ENCODE results near the gene GSX2. TPM values are rescaled to one million over a fixed set of nuclear protein-coding genes. Genes with fewer than 3 reads are reported as not detected.

GSX2 gene
- total and polyA plus RNA-seq, 2 of the 13 experiments (the other 11 are each of a cell fraction or from before 2014, with no cell fraction given) = not detected

DNA sequence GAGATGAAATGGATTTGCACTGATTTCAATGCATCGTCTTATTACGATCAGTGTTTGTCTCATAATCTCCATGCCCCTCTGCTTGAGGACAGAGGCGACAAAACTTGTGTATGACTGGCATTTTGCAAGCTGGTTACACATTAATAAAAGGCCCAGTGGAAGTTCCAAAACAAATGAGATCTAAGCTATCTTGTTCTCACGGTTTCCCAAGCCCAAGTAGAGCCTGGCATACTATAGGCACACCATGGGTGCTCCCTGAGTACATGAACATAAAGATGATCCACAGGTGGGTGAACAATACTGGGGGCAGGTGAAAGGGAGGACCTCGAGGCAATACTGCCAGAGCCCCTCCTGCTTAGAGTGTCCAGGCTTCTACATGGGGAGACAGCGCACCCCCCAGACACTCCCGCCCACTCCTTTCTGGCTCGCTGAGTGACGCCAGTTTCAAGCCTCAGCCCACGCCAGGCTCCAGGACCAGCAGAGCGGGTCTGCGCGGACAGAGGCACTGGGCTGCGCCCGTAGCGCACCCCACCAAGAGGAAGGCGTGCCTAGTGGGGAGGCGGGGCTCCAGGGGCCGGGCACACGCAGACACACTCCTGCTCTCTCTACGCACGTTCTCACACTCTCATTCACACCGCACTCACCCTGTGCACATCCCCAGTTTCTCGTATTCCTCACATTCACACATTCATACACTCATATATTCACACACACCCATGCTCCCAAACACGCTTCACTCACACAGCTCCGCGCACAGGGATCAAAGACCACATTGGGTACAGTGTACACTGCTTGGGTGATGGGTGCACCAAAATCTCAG, 8.9 kb upstream of the GSX2 start:
- BruUV-seq (replicated peaks) = TSS peak; percentile 80
- DNase-seq (ENCODE audit: low spot score) = peak; percentile 38
- in situ Hi-C loops (cut with HindIII; ENCODE audit: extremely low pct_ligation_motif_present, low pct_unique_long_range_greater_than_20kb) = no loop called here
- Histone ChIP-seq H3K79me2 (ENCODE audit: insufficient read depth, low read length) (no peaks in the 10 kb centered on the region), H3K9ac (ENCODE audit: insufficient read depth, low read depth, low read length) (peak overlapping the region; percentile 60), H3K4me1 (ENCODE audit: insufficient read depth, low read length) (peaks cover 34% of the 10 kb centered on the region), H4K20me1 (ENCODE audit: insufficient read depth, low read length) (no peaks in the 10 kb centered on the region), H3K27ac (ENCODE audit: extremely low read length, insufficient read depth, low read length) (peak overlapping the region; percentile 41), H3K4me2 (ENCODE audit: low read depth, low read length) (peak overlapping the region; percentile 96), H3K4me3 (replicated peaks in 1 of 3; ENCODE audit: insufficient read depth in 1 of 3, low read depth in 2 of 3, low read length in 3 of 3) (peak overlapping the region; percentile 52 to 79 (median 56)), H2AFZ (ENCODE audit: low read length) (peak overlapping the region; percentile 53), H3K27me3 (ENCODE audit: control insufficient read depth in 1 of 2, insufficient read depth in 2 of 2, low read length in 2 of 2) (peaks cover 4 to 32% of the 10 kb centered on the region in 2 experiments; a peak in 3 of 5 replicates), H3K36me3 (replicated peaks in 1 of 2; ENCODE audit: control insufficient read depth in 1 of 2, insufficient read depth in 2 of 2, low read length in 2 of 2) (no peaks in the 10 kb centered on the region), H3K9me3 (ENCODE audit: low read length) (no peaks in the 10 kb centered on the region)
- FAIRE-seq = no peak
- 12% methylated on average over 22 of the region's 27 CpGs for WGBS (ENCODE audit: low lambda C conversion rate)
- intact Hi-C loops (cut with micrococcal nuclease; ENCODE audit: unreplicated experiment) = loop anchor here (5.0 kb wide), 1 partner anchor 1214 kb away; no protein-coding TSS in a partner anchor
- POLR2A ChIA-PET = interaction anchor here (0.7 to 2.8 kb wide), 4 partner anchors 25 to 1379 kb away, joined by 3 to 18 read pairs (median 4); no protein-coding TSS in a partner anchor
- CTCF ChIA-PET (ENCODE audit: low intra/inter-chr PET ratio, low total read pairs) = interaction anchor here (1.2 kb wide), 1 partner anchor 9 kb away, joined by 3 read pairs; no protein-coding TSS in a partner anchor
- ATAC-seq = peak; percentile 85
- TF ChIP-seq ZBTB3 (CRISPR knock-in tag; IDR thresholded peaks at IDR 0.05; ENCODE audit: borderline replicate concordance, low read depth) = no peak
- TF ChIP-seq FLYWCH1 (CRISPR knock-in tag; IDR thresholded peaks at IDR 0.05) = no peak
- no peak for TF ChIP-seq FOSL1 (CRISPR knock-in tag; IDR thresholded peaks at IDR 0.05; ENCODE audit: borderline replicate concordance)
- TF ChIP-seq, protein P1, sequence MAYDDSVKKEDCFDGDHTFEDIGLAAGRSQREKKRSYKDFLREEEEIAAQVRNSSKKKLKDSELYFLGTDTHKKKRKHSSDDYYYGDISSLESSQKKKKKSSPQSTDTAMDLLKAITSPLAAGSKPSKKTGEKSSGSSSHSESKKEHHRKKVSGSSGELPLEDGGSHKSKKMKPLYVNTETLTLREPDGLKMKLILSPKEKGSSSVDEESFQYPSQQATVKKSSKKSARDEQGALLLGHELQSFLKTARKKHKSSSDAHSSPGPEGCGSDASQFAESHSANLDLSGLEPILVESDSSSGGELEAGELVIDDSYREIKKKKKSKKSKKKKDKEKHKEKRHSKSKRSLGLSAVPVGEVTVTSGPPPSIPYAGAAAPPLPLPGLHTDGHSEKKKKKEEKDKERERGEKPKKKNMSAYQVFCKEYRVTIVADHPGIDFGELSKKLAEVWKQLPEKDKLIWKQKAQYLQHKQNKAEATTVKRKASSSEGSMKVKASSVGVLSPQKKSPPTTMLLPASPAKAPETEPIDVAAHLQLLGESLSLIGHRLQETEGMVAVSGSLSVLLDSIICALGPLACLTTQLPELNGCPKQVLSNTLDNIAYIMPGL (CRISPR knock-in tag; IDR thresholded peaks at IDR 0.05; ENCODE audit: borderline replicate concordance in 1 of 2, low read depth in 1 of 2) = no peak
- TF ChIP-seq, protein P2, sequence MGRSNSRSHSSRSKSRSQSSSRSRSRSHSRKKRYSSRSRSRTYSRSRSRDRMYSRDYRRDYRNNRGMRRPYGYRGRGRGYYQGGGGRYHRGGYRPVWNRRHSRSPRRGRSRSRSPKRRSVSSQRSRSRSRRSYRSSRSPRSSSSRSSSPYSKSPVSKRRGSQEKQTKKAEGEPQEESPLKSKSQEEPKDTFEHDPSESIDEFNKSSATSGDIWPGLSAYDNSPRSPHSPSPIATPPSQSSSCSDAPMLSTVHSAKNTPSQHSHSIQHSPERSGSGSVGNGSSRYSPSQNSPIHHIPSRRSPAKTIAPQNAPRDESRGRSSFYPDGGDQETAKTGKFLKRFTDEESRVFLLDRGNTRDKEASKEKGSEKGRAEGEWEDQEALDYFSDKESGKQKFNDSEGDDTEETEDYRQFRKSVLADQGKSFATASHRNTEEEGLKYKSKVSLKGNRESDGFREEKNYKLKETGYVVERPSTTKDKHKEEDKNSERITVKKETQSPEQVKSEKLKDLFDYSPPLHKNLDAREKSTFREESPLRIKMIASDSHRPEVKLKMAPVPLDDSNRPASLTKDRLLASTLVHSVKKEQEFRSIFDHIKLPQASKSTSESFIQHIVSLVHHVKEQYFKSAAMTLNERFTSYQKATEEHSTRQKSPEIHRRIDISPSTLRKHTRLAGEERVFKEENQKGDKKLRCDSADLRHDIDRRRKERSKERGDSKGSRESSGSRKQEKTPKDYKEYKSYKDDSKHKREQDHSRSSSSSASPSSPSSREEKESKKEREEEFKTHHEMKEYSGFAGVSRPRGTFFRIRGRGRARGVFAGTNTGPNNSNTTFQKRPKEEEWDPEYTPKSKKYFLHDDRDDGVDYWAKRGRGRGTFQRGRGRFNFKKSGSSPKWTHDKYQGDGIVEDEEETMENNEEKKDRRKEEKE (IDR thresholded peaks at IDR 0.05) = no peak
- TF ChIP-seq, protein P3, sequence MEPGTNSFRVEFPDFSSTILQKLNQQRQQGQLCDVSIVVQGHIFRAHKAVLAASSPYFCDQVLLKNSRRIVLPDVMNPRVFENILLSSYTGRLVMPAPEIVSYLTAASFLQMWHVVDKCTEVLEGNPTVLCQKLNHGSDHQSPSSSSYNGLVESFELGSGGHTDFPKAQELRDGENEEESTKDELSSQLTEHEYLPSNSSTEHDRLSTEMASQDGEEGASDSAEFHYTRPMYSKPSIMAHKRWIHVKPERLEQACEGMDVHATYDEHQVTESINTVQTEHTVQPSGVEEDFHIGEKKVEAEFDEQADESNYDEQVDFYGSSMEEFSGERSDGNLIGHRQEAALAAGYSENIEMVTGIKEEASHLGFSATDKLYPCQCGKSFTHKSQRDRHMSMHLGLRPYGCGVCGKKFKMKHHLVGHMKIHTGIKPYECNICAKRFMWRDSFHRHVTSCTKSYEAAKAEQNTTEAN (CRISPR knock-in tag; conservative IDR thresholded peaks at IDR 0.05) = peak; percentile 89; the same call in 1 of the 2 replicates
- TF ChIP-seq ZSCAN21 (CRISPR knock-in tag; IDR thresholded peaks at IDR 0.05; ENCODE audit: borderline replicate concordance) = no peak; the same call in 1 of the 2 replicates
- no peak for TF ChIP-seq ZNF20 (CRISPR knock-in tag; IDR thresholded peaks at IDR 0.05)
- TF ChIP-seq KLF12 (CRISPR knock-in tag; IDR thresholded peaks at IDR 0.05; ENCODE audit: borderline replicate concordance) = no peak
- TF ChIP-seq, protein P4, sequence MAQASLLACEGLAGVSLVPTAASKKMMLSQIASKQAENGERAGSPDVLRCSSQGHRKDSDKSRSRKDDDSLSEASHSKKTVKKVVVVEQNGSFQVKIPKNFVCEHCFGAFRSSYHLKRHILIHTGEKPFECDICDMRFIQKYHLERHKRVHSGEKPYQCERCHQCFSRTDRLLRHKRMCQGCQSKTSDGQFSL (CRISPR knock-in tag; IDR thresholded peaks at IDR 0.05) = no peak
- no peak for TF ChIP-seq KMT2B (CRISPR knock-in tag; IDR thresholded peaks at IDR 0.05)
- TF ChIP-seq, protein P5, sequence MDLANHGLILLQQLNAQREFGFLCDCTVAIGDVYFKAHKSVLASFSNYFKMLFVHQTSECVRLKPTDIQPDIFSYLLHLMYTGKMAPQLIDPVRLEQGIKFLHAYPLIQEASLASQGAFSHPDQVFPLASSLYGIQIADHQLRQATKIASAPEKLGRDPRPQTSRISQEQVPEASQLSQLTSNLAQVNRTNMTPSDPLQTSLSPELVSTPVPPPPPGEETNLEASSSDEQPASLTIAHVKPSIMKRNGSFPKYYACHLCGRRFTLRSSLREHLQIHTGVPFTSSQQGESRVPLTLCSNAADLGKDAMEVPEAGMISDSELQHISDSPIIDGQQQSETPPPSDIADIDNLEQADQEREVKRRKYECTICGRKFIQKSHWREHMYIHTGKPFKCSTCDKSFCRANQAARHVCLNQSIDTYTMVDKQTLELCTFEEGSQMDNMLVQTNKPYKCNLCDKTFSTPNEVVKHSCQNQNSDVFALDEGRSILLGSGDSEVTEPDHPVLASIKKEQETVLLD (CRISPR knock-in tag; IDR thresholded peaks at IDR 0.05; ENCODE audit: low read depth) = no peak; the same call in 1 of the 2 replicates

Measured in HepG2 (cell line).